GM10266 (cell line): ENCODE data around the gene C1QTNF12.
A peak's percentile ranks its signal among the peaks of the same experiment; 100 is the strongest.

Experiments used
- DNase-seq: peaks from one replicate; pipeline ENCODE4 v3.0.0; 2012; ENCODE audit errors: extremely low spot score
- CTCF ChIP-seq: IDR thresholded peaks from 2 replicates; pipeline ENCODE4 v1.5.1; 2012; ENCODE audit warnings: mild to moderate bottlenecking, low read depth; ENCODE audit not compliant: control insufficient read depth, insufficient read depth; ENCODE audit errors: missing control alignments

C1QTNF12 gene

GRCh38 chr1:1200876-1201810 is 45.4 kb downstream of the C1QTNF12 start:
- TF ChIP-seq CTCF = no peak
- DNase-seq = peak; percentile 94

DNA sequence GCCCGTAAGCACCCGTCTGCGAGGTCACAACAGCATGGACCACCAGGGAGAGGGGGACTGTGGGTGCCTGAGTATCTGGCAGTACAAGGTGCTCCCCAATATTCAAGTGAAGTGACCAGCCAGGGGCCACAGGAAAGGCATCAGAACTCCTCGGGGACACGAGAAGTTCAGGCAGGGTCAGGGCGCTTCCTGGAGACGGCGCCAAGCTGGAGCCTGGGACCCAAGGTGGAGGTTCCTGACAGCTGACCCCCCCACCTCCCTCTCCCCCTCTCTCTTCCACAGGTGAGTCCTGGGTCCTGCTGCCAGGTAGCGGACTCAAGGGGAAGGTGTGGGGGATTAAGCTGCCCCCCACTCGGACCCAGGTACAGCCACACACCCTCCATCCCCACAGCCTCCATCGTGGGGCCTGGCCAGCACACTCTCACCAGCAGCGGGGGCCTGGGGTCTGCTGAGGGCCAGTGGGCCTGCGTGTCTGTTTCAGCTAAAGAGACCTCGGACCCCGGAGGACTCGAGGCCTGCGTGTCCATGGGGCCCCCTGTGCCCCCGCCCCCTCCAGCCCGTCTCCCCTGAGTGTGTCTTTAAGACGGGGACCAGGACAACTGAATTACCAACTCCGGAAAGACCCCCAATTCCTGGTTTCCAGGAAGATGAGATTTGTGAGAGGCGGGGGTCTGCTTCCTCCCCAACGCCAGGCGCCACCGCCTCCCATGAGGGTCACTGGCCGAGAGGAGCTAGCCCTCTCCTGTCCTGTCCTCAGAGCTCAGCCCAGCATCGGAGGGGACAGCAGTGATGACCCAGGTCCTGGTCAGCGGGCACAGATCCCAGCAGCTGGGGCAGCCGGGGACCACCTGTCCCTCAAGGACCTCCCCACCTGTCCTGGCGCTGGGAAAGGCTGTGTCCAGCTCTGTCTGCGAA is 46.3 kb downstream of the C1QTNF12 start:
- no peak for DNase-seq
- no peak for TF ChIP-seq CTCF

- no peak for TF ChIP-seq CTCF
- DNase-seq = no peak
Measured at GRCh38 chr1:1199141-1199960, 47.2 kb downstream of the C1QTNF12 start.

GRCh38 chr1:1198423-1199140 is 47.9 kb downstream of the C1QTNF12 start:
- no peak for DNase-seq

DNA sequence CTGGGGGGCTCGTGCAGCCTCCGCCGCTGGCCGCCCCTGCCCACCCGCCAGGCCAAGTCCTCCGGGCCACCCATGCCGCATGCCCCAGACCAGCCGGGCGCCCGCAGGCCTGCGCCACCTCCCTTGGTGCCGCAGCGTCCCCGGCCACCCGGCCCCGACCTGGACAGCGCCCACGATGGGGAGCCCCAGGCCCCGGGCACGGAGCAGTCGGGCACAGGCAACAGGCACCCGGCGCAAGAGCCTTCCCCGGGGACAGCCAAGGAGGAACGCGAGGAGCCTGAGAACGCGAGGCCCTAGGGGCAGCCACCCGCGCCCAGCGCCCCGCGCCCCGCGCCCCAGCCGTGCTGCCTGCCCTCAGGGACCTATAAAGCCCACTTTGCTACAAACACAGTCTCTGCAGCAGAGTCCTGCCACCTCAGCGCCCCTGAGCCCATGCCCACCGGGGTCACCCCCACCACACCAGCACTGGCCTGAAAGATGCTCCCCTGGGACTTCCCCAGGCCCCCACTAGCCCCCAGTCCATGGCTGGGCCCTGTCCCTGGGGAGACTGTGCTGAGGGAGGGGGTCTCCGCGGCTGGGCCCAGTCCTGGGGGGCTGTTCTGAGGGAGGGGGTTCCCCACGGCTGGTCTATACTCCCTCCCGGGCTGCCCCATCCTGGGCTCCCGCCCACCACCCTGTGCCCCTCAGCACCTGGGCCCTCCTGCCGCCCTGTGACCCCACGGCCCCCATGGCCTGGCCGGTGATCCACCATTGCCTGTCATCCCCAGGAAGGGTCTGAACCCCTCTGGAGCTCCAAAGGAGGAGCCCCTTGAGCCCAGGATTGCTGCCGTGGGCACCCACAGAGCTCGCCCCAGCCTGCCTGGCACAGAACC is 48.7 kb downstream of the C1QTNF12 start:
- DNase-seq = no peak
- TF ChIP-seq CTCF = no peak

More at GRCh38 chr1:1198423-1199140, 47.9 kb downstream of the C1QTNF12 start:
- TF ChIP-seq CTCF = no peak

DNA sequence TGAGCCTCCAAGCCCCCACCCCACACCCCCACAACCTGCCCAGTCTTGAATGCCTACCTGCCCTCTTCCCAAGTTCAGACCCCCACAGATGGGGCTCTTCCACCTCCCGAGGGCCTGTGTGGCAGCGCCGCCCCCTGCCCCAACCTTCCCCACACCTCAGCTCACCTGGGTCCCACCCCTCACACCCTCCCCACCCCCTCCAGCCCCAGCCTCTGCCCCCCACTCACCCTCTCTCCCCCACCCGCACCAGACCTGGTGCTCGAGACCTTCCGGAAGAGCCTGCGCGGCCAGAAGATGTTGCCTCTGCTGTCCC is 49.4 kb downstream of the C1QTNF12 start:
- no peak for TF ChIP-seq CTCF
- DNase-seq = no peak
